ENCODE data around the gene HOXC4. TPM values are rescaled to one million over a fixed set of nuclear protein-coding genes. Genes with fewer than 3 reads are reported as not detected.

HOXC4 gene
- total RNA-seq, 1 experiment from 2014 or later: 4.2 TPM

DNA sequence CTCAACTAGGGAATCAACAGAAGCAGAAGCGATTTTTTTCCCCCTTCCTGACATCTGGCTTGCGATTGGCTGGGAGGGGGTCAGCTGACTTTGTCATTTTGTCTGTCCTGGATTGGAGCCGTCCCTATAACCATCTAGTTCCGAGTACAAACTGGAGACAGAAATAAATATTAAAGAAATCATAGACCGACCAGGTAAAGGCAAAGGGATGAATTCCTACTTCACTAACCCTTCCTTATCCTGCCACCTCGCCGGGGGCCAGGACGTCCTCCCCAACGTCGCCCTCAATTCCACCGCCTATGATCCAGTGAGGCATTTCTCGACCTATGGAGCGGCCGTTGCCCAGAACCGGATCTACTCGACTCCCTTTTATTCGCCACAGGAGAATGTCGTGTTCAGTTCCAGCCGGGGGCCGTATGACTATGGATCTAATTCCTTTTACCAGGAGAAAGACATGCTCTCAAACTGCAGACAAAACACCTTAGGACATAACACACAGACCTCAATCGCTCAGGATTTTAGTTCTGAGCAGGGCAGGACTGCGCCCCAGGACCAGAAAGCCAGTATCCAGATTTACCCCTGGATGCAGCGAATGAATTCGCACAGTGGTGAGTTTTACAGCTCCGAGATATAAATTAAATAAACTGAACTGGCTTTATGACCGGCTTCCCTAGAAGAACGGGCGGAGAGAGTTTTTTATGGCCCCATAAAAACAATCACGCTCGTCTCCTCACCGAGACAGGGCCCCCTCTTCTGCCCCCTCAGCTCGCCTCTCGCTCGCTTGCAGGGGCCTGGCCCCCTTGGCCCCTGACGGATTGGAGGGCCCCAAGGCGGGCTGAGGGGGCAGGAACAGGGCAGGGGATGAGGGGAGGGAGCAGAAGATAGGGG lies 25.1 kb upstream of the HOXC4 start, which contains the start of gene HOXC6:
TSS of gene HOXC6 (plus strand) at position 127 of the 888 bp plus-strand sequence. CDS start at position 209, 82 bp downstream.
- peak; percentile 72 for DNase-seq (ENCODE audit: low read depth)

DNA sequence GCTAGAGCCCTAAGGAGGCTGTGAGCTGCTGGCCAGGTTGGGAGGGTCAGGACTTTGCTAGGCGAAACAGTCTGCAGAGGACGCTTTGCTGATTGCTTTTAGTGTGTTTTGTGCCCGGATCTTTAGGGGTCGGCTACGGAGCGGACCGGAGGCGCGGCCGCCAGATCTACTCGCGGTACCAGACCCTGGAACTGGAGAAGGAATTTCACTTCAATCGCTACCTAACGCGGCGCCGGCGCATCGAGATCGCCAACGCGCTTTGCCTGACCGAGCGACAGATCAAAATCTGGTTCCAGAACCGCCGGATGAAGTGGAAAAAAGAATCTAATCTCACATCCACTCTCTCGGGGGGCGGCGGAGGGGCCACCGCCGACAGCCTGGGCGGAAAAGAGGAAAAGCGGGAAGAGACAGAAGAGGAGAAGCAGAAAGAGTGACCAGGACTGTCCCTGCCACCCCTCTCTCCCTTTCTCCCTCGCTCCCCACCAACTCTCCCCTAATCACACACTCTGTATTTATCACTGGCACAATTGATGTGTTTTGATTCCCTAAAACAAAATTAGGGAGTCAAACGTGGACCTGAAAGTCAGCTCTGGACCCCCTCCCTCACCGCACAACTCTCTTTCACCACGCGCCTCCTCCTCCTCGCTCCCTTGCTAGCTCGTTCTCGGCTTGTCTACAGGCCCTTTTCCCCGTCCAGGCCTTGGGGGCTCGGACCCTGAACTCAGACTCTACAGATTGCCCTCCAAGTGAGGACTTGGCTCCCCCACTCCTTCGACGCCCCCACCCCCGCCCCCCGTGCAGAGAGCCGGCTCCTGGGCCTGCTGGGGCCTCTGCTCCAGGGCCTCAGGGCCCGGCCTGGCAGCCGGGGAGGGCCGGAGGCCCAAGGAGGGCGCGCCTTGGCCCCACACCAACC lies 23.9 kb upstream of the HOXC4 start:
- DNase-seq (ENCODE audit: low read depth): no peak

DNA sequence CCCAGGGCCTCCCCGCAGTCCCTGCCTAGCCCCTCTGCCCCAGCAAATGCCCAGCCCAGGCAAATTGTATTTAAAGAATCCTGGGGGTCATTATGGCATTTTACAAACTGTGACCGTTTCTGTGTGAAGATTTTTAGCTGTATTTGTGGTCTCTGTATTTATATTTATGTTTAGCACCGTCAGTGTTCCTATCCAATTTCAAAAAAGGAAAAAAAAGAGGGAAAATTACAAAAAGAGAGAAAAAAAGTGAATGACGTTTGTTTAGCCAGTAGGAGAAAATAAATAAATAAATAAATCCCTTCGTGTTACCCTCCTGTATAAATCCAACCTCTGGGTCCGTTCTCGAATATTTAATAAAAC lies 23.2 kb upstream of the HOXC4 start:
- DNase-seq (ENCODE audit: low read depth): no peak

DNA sequence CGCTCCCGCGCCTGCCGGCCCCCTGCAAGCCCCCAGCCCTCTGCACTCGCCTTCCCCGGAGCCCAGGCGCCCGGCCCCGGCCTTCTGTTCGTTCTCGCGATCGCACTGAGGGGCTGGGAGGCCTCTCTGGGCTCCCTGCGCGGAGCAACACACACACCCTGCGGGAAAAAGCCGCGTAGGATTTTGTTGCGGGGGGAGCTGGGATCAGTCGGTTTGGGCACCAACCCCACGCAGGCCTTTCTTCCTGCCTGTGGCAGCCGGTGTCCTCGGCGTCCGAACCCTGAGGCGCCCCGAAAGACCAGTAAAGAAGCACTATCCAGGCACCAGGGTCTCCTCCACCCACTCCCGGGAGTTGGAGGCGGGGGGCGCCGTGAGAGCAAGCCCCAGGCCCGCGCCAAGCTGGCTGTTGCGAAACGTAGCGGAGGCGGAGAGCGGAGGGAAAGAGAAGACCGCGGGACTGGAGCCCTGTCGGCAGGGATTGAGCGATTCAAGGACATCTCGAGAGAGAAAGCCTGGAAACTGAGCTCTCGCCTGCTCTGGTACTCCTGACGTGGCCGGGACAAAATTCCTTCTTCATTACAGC lies 22.7 kb upstream of the HOXC4 start:
- no peak for DNase-seq (ENCODE audit: low read depth)

DNA sequence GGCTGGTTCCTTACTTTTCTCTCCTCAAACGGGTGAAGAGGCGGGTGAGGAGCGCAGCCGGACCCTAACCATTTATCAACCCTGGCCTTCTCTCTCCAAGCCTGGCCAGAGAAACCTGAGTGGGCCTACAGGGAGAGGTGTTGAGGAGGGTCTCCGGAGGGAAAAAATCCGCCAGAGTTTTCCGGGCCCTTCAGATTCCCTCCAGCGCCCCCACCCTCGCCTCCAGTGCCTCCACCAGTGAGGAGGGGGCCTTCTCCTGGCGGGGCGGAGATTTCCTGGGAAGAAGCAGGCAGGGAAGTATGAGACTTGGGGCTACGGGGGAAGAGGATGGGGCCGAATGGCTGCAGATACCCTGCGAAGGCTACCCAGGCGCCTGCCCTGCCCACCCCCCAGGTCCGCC lies 22.2 kb upstream of the HOXC4 start:
- no peak for DNase-seq (ENCODE audit: low read depth)

DNA sequence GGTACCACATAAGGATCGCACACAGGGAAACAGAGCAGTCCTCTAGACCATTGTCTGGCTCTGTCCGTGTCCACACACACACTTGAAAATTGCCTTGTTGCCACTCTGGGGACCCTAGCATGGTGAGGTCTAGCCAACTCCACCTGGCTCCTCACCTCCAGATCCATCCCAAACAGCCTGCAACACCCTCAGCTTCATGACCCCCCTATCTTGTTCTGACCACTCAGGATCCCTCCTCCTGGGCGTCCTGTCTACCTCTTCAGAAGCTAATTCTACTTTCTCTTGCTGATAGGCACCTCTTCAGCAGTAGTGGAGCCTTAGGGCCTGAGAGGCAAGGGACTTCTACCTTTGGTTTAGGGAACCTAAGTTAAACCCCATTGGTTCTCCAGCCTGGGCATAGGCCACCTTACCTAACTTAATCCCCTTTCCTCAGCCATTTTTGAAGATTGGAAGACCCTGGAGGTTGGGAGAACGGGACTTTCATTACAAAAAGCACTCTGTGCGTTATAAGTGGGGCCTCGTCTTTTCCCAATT lies 21.5 kb upstream of the HOXC4 start:
- DNase-seq (ENCODE audit: low read depth): no peak

DNA sequence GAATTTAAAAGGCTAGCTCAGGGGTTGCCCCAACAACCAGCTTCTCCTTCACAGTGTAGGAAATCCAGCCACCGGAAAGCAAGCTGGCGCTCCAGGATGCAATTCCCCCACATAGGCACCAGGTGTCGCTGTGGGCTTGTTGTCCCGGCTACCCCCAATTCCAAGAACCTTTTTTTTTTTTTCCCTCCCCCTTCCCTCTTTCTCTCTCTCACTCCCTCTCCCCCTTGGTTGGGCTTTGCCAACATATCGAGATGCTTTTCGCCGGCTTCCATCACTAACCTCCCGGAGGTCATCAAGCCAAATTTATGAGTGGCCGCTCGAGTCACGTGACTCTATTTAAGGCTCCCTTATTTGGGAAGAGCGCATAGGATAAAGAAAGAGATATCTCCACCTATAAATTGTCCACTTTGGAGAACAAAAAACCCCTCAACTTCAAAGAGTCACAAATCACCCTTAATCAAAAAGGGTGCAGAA lies 21.0 kb upstream of the HOXC4 start, which contains the start of gene HOXC5:
TSS of gene HOXC5 (plus strand) at position 424 of the 474 bp plus-strand sequence. CDS start 73 bp downstream, outside the sequence.
- DNase-seq (ENCODE audit: low read depth): peak; percentile 91

DNA sequence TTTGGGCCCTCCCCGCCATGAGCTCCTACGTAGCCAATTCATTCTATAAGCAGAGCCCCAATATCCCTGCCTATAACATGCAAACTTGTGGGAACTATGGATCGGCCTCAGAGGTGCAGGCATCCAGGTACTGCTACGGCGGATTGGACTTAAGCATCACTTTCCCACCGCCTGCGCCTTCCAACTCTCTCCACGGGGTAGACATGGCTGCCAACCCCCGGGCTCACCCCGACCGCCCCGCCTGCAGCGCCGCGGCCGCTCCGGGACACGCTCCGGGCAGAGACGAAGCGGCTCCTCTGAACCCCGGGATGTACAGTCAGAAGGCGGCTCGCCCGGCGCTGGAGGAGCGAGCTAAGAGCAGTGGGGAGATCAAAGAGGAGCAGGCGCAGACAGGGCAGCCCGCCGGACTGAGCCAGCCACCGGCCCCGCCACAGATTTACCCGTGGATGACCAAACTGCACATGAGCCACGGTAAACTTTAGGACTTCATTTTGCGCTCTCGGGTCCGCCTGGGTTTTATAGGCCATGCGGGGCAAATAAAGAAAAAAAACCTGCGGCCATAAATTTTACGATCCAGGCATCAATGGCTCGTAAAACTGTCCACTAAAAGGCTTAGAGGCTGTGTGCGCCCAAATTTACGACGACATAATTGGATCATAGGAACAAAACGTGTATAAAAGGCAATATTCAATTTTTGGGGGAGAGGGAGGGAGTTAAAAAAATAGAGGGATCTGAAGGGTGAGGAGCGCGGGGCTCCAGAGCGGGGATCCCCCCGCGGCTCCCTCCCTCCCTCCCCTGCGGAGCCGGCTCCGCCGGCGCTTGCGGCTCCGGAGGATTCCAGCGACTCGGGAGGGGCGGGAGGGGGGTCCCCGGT lies 20.3 kb upstream of the HOXC4 start:
- DNase-seq (ENCODE audit: low read depth): peak; percentile 63

DNA sequence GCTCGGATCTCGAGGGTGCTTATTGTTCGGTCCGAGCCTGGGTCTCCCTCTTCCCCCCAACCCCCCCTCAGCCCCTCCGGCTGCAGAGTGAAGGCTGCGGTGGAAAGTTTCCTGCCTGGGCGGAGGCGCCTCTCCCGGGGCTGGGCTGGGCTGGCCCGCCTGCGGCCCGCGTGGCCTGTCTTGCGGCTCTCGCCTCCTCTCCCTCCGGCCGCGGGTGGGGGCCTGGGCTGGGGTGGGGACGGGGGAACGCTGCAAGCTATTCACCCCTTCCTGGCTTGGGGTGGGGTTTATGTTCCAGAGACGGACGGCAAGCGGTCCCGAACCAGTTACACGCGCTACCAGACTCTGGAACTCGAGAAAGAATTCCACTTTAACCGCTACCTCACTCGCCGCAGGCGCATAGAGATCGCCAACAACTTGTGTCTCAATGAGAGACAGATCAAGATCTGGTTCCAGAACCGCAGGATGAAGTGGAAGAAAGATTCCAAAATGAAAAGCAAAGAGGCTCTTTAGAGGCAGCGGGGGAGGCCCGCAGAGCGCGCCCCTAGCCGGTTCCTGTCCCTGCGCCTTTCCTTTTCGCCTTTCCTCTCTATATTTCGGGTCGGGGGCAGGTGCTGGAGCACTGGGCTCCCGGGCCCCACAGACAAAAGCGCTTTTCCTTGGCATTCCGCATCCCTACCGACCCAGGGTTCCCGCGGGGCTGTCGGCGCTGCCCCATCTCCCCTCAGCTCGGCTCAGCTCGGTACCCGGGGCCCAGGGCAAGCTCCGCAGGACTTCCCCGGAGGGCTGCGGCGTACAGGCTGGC lies 19.5 kb upstream of the HOXC4 start:
- no peak for DNase-seq (ENCODE audit: low read depth)

DNA sequence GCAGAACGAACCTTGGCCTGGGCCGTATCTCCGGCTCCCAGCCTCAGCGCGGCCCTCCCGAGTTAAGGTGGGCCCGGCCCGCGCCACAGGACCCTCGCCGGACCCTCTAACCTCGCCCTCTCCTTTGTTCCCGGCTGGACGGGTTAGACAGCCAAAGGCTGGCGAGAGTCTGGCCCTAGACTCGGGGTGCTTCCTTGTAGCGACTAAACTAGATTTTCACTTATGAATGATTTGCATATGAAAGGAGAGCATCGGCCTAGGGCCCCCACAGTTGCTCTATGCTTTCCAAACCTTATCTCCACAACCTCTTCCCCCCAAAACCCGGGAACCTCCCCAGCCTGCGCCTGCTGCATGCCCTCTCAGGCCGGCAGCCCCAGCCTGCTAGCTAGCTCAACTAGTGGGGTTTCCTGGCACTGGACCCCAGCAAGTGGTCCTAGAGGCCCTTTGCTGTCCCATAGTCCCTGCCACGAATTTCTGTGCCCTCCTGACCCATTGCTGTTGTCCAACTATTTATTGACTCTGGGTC lies 18.8 kb upstream of the HOXC4 start:
- no peak for DNase-seq (ENCODE audit: low read depth)

DNA sequence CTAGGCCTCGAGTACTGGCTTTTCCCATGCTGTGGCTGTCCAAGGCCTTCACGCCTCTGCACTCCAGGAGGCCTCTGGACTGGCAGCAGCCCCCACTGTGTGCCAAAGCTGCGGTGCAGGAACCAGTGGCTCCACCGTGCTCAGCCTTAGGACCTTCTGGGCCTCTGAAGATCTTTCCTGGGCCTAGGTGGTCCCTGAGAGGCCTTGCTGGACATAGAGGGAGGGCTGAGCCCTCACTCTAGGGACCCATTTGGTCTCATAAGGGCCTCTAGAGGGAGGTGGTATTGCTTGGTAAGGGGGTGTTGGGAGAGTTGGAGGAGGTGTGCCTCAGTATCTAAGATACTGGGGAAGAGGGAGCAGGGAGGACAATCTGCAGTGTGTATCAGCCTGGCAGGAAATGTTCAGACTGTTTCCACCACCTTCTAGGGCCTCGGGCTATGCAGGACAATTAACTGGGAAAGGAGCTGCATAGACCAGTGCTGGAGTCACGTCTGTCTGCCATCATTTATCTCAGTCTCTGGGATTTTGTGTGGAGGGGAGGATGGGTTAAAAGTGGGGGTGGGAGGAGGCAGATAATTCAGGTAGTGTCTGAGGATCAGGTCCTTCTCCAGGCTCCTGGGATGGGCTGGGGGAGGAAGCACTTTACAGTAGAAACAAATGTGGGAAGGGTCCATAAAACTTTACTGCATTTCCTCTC lies 17.9 kb upstream of the HOXC4 start:
- no peak for DNase-seq (ENCODE audit: low read depth)

DNA sequence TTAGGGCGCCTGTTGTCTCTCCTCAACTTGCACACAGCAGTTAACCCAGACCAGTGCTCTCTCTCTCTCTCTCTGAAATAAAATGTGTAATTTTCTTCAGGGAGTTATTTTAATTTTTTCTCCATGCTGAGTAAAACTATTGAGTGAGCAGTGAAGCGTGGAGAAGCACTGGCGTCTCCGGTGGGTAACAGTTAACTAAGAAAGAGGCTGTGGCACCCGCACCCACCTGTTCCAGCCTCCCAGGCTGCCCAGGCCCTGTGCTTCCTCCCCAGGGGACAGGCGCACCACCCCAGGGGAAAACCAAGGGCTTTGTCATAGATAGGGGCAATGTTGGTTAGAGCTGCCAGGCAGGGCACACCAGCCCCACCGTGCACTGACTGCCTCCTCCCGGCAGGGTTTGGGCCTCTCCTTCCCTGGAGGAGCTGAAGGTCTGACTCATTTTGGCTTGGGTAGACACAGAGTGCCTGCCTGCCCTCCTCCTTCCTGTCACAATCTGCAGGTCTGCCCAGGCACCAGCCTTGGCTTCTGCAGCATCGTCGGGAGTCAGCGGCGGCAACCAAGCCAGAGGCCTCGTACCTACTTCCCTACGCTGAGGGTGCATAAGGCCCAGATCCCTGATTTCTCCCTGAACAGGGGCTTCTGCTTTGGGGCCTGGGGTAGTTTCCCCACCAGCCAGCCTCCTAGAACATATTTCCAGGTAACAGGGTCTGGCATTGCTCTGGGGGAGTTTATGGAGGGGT lies 16.8 kb upstream of the HOXC4 start:
- DNase-seq (ENCODE audit: low read depth): peak; percentile 72

DNA sequence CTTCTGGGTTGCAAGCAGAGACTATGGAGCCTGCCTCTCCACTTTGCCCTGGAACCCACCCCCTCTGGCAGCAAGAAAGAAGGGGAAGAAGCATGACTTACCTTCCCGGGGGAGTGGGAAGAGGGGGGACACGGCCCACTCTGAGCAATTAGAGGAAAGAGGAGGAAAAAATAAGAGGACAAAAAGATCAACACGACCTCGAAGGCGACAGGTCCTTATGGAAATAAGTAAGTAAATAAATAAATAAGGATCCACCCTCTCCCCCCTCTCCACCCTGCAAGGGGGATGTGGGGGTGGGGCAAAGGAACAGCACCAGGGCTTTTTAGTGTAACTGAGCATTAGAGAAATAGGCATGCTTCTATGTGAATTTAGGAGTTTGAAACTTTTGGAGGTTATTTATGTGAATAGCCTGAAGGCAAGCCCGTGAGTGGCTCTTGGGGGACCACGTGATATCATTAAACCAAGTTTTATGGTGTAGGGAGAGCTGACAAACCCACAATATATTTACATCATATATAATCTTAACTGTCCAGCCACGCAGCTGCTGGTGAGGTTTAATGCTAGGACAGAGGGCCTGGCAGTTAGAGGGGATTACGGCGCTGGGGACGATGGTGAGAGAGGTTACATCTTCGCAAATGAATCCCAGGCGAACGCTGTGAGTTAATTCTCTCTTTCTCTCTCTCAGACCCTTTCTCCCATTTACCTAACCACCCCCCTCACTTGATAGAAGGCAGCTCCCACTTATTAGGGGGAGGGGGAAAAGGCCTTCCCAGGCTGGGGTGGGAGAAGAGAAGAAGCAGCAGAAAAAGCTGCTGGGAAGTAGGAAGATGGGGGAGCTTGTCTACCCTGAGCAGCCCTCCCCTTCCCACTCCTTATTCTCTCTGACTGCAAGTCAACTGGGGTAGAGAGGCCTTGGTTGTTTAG lies 16.0 kb upstream of the HOXC4 start:
- DNase-seq (ENCODE audit: low read depth): no peak

DNA sequence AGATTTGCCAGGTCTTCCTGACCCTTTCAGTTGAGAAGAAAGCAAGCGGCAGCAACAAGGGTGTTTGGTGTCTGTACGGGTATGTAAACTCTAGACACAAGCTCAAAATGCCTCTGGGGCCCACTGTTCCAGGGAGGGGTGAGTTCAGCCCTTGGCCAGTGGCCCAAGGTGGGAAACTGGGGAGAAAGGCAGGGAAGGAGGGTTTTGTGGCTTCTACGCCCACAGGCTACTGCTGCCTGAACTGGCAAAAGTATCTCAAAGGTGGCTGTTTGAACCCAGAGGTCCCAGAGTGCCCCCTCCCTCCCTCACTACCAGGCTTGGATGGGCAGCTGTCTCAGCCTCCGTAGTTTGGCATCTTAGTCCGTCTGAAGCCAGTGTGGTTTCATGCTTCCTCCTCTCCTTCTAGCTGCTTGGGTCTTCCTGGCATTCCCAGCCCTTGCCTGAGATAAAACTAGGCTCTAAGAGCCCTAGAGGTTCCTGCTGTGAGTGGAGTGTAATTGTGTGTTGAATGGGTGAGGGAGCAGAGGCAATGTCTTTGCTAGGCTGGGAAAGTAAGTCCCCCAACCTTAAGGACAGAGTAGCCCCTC lies 15.3 kb upstream of the HOXC4 start:
- DNase-seq (ENCODE audit: low read depth): no peak

DNA sequence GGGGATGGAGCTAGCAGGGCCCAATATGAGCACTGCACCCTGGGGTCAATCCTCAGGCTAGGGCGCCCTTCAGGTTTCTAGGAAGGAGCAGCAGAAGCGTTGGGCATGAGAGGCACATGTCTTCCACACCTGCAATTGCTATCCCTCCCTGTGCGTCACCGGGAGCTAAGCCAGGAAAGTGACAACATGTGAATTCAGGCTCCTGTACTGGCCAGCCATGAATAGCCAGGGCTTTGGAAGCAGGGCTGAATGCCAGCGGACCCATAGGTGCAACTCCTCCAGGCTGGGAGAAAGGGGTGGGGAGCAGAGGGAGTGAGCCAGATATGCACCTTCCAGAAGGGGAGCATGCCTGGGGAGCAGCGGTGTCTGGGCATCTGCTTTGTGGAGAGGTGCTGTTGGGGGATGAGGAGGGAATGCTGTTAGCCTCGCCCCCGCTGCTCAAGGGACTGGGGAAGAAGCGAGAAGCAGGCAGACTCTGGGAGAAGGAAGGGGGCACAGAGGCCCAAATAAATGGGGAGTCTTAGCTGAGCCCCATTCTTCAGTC lies 14.7 kb upstream of the HOXC4 start:
- DNase-seq (ENCODE audit: low read depth): no peak

All from LHCN-M2 (cell line).